ENCODE results near the gene FLOT2.

DNA sequence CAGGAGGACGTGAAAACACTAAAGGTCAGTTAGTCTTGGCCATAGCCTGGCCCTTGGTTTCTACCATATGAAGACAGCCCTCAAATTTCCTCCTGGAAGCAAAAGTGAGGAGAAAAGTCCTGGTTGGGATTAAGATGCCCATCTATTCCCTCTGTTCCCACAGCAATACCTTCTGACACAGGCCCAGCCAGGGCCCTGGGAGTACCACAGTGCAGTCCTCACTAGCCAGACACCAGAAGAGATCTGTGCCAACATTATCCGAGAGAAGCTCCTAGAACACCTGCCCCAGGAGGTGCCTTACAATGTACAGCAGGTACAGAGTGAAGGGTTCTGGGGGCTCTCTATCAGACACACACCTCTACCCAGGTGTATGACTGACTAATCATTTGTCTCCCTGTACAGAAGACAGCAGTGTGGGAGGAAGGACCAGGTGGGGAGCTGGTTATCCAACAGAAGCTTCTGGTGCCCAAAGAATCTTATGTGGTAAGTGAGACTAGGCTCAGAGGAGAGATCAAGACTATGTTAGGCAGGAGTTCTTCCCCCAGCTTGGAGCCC lies 38.7 kb downstream of the FLOT2 start:
- TF ChIP-seq, protein P1, sequence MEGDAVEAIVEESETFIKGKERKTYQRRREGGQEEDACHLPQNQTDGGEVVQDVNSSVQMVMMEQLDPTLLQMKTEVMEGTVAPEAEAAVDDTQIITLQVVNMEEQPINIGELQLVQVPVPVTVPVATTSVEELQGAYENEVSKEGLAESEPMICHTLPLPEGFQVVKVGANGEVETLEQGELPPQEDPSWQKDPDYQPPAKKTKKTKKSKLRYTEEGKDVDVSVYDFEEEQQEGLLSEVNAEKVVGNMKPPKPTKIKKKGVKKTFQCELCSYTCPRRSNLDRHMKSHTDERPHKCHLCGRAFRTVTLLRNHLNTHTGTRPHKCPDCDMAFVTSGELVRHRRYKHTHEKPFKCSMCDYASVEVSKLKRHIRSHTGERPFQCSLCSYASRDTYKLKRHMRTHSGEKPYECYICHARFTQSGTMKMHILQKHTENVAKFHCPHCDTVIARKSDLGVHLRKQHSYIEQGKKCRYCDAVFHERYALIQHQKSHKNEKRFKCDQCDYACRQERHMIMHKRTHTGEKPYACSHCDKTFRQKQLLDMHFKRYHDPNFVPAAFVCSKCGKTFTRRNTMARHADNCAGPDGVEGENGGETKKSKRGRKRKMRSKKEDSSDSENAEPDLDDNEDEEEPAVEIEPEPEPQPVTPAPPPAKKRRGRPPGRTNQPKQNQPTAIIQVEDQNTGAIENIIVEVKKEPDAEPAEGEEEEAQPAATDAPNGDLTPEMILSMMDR (IDR thresholded peaks at IDR 0.05) = no peak
- TF ChIP-seq EZH2 (IDR thresholded peaks at IDR 0.05) (no peak), EZH2phosphoT487 (IDR thresholded peaks at IDR 0.05) (no peak)

All from neural progenitor cell (in vitro differentiated cells).